ENCODE results near the gene APOL4. TPM values are rescaled to one million over a fixed set of nuclear protein-coding genes. Genes with fewer than 3 reads are reported as not detected.
"Not testable (repeated sequence)": the region's sequence is repeated elsewhere in the genome, so short reads cannot be mapped to it uniquely, and the experiment has no call there.

APOL4 gene, protein sequence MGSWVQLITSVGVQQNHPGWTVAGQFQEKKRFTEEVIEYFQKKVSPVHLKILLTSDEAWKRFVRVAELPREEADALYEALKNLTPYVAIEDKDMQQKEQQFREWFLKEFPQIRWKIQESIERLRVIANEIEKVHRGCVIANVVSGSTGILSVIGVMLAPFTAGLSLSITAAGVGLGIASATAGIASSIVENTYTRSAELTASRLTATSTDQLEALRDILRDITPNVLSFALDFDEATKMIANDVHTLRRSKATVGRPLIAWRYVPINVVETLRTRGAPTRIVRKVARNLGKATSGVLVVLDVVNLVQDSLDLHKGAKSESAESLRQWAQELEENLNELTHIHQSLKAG
- under 1 TPM; 0.70 to 0.95 TPM for total RNA-seq

DNA sequence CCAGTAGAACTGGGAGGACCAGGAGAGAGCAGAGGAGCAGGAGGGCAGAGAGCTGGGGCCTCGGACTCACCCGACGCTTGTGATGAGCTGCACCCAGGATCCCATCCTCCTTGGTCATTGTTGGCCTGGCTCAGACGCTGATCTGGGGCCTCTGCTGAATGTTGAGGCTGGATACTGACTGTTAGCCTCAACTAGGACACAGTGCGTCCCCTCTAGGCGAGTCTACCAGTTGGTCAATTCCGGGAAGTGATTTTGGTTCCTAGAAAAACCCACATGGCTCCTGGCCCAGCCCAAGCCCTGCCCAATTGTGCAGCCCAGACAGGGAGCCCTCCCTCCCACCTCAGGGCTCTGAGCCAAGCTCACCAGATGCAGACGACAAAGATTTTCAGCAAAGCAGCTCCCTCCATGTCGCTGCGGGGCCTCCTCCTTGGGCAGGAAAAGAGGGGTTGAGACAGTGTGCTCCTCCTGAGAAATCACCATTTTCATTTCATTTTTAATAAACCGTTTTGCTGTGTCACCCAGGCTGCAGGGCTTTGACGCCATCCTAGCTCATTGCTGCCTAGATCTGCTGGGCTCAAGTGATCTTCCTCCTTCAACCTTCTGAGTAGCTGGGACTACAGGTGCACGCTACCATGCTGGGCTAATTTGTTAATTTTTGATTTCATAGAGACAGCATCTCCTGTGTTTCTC is at the start of gene APOL4:
Gene APOL4, minus strand, starts transcription at position 180 of the 690 bp plus-strand sequence. Its CDS starts 75 bp downstream, at position 105.
- no peak for DNase-seq
- Mint-ChIP-seq H3K4me3 (no peak within 1 kb of the TSS), H3K27me3 (peaks cover 4% of the 10 kb centered on the region), H3K27ac (no peak within 1 kb of the TSS), H3K36me3 (no peaks in the 10 kb centered on the region), H3K4me1 (peaks cover 18% of the 10 kb centered on the region), H3K9me3 (no peaks in the 10 kb centered on the region)

DNA sequence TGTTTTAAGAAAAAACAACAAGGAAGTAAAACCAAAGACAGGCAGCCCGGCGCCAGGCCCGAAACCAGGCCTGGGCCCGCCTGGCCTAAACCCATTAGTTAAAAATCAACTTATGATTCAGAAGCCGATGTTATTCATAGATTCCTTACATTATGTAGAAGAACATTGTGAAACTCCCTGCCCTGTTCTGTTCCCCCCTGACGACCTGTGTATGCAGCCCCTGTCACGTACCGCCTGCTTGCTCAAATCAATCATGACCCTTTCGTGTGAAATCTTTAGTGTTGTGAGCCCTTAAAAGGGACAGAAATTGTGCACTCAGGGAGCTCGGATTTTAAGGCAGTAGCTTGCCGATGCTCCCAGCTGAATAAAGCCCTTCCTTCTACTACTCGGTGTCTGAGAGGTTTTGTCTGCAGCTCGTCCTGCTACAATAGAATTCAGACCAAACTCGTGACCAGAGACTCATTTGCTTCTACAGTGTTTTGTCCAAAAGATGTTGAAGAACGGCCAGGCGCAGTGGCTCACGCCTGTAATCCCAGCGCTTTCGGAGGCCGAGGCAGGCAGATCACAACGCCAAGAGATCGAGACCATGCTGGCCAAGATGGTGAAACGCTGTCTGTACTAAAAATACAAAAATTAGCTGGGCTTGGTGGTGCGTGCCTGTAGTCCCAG is 48.8 kb upstream of the APOL4 start:
- H3K4me1 Mint-ChIP-seq = peaks cover 21% of the 10 kb centered on the region
- not testable (repeated sequence) for DNase-seq, H3K9me3 Mint-ChIP-seq, H3K36me3 Mint-ChIP-seq, H3K4me3 Mint-ChIP-seq, H3K27me3 Mint-ChIP-seq, H3K27ac Mint-ChIP-seq

DNA sequence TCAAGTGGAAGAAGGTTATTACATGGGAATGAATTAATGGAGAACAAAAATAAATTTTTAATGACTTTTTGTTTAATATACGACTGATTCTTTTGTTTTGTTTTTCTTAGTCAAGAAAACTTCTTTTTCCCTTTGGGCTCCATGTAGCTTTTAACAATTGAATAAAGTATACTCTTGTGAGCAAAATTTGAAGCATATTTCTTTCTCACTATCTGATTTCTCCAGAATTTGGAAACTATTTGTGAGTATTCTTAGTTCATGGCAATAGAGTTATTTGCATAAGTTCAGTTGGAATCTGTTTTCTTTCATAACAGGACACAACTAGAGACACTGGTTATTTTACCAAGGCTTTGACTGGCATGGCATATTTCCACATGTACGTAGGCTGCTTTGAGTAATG is 47.6 kb upstream of the APOL4 start:
- no peak overlapping the region for H3K4me3 Mint-ChIP-seq
- peaks cover 5% of the 10 kb centered on the region for H3K9me3 Mint-ChIP-seq
- H3K4me1 Mint-ChIP-seq = peaks cover 11% of the 10 kb centered on the region
- no peak for DNase-seq
- H3K27me3 Mint-ChIP-seq = no peaks in the 10 kb centered on the region
- no peak overlapping the region for H3K27ac Mint-ChIP-seq
- peaks cover 3% of the 10 kb centered on the region for H3K36me3 Mint-ChIP-seq

DNA sequence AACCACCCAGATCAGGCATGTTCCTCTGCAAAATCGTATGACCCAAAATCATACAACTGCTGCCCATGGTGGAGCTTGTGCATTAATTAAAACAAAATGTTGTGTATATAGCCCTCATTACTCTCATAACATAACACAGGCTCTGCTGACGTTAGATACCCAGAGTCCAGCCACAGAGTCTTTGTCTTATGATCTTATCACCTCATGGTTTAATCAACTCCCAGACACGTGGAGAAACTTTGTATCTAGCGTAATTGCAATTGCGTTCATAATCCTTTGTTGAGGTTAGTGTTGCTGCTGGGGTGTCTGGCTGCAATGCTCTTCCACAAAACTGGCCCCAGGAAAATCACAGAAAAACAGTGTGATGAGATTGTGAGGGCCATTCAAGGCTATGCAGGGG is 46.3 kb upstream of the APOL4 start:
- H3K36me3 Mint-ChIP-seq = no peaks in the 10 kb centered on the region
- H3K4me3 Mint-ChIP-seq = no peak overlapping the region
- H3K27ac Mint-ChIP-seq = no peak overlapping the region
- peaks cover 5% of the 10 kb centered on the region for H3K4me1 Mint-ChIP-seq
- H3K27me3 Mint-ChIP-seq = no peaks in the 10 kb centered on the region
- peaks cover 5% of the 10 kb centered on the region for H3K9me3 Mint-ChIP-seq
- no peak for DNase-seq

DNA sequence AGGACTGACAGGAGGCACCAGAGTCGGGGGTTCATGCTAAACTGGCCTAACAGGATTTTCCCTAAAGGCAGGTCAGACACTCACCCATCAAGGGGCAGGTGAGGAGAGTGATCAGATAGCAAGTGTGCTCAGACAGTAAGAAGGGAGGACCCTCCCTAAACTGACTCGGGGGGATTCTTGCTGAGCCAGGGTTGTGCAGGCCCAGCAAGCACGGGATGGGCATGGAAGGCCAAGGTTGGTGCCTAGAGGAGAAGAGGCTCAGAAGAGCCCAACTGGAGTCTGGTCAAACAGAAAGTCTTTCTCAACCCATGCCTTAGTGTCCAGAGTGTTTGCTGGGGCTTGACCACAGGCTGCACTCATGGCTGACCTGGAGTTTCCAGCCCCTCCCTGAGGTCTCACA is 45.1 kb upstream of the APOL4 start:
- no peaks in the 10 kb centered on the region for H3K27me3 Mint-ChIP-seq
- H3K36me3 Mint-ChIP-seq = no peaks in the 10 kb centered on the region
- H3K4me1 Mint-ChIP-seq = no peaks in the 10 kb centered on the region
- DNase-seq = no peak
- no peak overlapping the region for H3K27ac Mint-ChIP-seq
- peaks cover 10% of the 10 kb centered on the region for H3K9me3 Mint-ChIP-seq
- H3K4me3 Mint-ChIP-seq = no peak overlapping the region

DNA sequence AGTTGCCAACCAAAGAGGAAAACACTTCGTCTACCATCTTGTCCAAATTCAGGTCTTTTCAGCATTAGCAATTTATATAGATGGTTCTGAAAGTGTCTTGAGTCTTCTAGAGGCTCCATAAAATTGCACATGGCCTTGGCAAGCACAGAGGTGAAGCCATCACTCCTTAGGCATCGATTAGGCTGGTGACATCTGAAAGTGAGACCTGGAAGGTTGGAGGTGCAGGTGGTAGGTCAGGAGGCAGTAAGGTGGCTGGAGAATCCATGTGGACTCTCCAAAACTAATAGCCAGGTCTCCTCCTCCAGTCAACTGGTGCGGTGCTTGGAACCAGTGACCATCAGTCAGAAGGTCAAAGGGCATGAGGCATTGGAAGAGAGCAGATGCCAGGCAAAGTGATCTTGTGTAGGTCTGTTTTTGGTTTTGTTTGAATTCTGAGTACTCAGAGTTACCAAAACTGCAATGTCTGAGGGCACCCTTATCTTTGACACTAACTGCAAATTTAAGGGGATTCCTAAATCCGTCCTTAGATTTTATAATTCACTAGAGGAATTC is 44.3 kb upstream of the APOL4 start:
- Mint-ChIP-seq H3K27ac (no peak overlapping the region), H3K36me3 (no peaks in the 10 kb centered on the region), H3K9me3 (peaks cover 10% of the 10 kb centered on the region), H3K4me3 (no peak overlapping the region), H3K27me3 (no peaks in the 10 kb centered on the region), H3K4me1 (no peaks in the 10 kb centered on the region)
- no peak for DNase-seq

DNA sequence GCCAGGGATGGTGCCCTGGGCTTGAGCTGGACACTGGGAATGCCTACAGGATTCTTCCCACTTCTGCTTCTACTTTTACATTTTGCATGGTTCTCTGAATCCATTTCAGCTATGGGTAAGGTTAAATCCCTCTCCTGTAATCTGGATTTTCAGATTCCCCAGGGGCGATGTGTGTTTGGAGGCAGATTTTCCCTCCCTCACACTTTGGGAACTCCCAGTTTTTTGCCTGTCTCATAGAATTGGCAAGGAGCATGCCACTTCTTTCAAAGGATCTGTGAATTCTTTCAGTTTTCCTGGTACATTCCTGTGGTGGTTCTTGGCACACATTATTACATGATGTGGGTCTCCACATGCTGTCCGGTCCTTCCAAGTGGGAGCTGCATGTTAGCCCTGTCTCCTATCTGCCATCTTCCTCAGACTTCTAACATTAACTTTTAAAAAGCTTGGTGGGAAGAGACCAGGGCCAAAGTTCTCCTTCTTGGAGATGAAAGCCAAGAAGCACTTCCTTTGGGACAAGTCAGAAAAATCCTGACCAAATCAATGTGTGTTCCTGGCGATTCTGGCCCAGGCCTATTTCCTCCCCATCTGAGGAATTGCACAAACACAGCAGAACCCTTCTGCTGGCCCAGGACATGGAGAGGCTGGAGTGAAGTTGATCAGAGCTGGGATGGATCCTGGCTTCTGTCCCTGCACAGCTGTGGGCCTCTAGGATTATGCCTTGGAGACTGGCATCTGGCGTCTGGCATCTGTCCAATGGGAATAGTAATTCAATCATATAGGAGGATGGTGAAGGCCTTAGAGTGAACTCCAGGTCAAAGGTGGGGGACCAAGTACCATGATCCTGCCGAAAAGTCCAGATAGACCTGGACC is 43.1 kb upstream of the APOL4 start:
- Mint-ChIP-seq H3K4me3 (no peak overlapping the region), H3K4me1 (peaks cover 3% of the 10 kb centered on the region), H3K36me3 (no peaks in the 10 kb centered on the region), H3K9me3 (peaks cover 10% of the 10 kb centered on the region), H3K27ac (no peak overlapping the region), H3K27me3 (no peaks in the 10 kb centered on the region)
- no peak for DNase-seq

DNA sequence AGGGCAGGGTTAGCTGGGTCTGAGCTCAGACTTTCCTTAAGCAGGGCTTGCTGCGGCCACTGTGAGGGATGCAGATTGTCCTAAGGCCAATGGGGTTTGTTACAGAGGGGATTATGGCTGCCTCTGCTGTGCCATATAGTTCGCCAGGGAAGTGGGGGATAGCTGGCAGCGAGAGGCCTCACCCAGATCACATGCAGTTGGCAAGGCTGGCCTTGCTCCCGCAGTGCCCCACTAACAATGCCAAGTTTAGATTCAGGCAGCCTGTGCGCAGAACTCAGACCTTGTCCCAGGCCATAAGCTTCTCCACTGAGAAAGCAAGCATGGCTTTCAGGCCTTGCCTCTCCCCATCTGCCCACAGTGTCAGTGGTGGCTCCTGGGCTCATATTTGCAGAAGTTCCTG is 42.4 kb upstream of the APOL4 start:
- peaks cover 8% of the 10 kb centered on the region for H3K9me3 Mint-ChIP-seq
- peaks cover 4% of the 10 kb centered on the region for H3K36me3 Mint-ChIP-seq
- H3K4me1 Mint-ChIP-seq = peaks cover 10% of the 10 kb centered on the region
- no peak for DNase-seq
- no peaks in the 10 kb centered on the region for H3K27me3 Mint-ChIP-seq
- H3K27ac Mint-ChIP-seq = no peak overlapping the region
- no peak overlapping the region for H3K4me3 Mint-ChIP-seq

DNA sequence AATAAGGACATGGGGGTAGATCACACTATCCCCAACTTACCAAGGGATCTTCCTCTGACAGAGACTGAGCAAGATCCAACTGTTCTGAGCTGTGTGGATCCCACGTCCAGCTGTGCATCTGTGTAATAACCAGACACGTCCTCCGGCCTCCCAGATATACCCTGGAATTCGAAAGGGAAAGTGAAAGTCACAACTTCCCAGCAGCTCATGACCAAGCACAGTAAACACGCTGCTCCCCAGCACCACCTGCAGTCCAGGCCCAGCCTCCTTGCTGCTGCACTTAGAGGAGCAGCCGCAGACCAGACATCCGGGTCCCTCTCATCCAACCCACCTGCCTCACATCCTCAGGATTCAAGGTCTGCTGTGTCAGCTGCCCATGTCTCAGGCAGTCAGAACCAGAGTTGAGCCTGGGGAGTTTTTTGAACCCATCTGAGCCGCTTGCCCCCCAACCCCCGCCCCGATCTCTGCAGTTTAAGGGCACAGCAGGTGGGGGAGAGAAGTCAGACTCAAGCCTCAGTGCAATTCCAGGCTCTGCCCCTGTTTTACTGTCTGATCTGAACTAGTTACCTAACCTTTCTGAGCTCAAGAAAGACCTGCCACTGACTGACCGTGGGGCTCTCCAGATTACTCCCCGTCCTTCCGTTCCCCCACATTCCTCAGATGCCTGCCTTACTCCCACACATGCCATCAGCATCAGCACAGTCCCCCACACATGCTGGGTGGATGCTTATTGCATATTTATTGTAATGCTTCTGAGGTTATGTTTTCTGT is 38.0 kb upstream of the APOL4 start, which contains the start of gene APOL2:
Gene APOL2, minus strand, starts transcription at position 127 of the 771 bp plus-strand sequence. CDS start 6,365 bp downstream, outside the sequence.
- Mint-ChIP-seq H3K27ac (peak within 1 kb of the TSS; percentile 97), H3K9me3 (peaks cover 7% of the 10 kb centered on the region), H3K4me1 (peaks cover 43% of the 10 kb centered on the region), H3K4me3 (peak within 1 kb of the TSS; percentile 86), H3K36me3 (peaks cover 44% of the 10 kb centered on the region), H3K27me3 (no peaks in the 10 kb centered on the region)
- peak; percentile 81 for DNase-seq

DNA sequence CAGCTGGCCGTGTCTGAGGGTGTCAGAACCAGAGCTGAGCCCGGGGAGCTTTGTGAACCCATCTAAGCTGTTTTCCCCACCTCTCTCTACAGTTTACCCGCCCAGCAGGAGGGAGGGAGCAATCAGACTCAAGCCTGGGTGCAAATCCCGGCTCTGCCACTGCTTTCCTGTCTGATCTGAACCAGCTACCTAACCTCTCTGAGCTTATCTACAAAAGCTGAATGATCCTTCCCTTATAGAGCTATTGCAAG is 37.5 kb upstream of the APOL4 start:
- peaks cover 7% of the 10 kb centered on the region for H3K9me3 Mint-ChIP-seq
- H3K27me3 Mint-ChIP-seq = no peaks in the 10 kb centered on the region
- H3K36me3 Mint-ChIP-seq = peaks cover 49% of the 10 kb centered on the region
- peak overlapping the region; percentile 97 for H3K27ac Mint-ChIP-seq
- peaks cover 48% of the 10 kb centered on the region for H3K4me1 Mint-ChIP-seq
- DNase-seq = no peak
- H3K4me3 Mint-ChIP-seq = peak overlapping the region; percentile 86

DNA sequence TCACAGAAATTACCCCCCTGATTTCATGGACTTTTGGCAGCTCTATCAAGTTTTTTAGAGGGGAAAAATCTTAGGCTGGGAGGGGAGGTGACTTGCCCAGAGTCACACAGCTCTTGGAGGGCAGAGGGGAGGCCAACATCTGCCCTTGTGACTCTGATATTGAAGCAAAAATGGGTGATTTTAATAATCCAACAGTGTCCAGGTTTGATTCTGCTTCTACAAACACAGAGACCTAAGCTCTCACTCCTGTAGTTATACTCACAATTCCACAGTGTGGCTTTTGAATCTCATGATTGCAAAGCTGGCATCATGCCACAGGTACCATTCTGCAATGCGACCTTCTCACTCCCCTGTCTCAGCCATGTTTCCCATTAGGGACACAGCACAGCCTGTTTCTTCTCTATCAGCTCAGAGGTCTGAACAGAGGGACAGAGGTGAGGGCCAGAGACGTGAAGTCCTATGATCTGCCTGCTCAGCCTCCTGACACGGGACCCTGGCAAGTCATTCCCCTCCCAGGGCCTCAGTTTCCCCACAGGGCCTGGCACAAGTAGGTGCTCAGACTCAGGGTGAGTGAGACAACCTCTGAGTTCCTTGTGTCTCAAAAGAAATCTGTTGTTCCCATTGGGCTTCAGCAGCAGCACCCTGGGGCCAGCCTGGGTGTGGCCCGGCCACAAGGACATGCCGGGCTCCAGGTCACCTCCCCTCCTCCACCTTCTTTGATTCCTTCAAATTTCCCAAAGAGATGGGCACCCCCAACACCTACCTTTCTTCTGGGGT is 37.0 kb upstream of the APOL4 start:
- Mint-ChIP-seq H3K36me3 (peaks cover 52% of the 10 kb centered on the region), H3K9me3 (peaks cover 7% of the 10 kb centered on the region), H3K4me1 (peaks cover 53% of the 10 kb centered on the region), H3K4me3 (peak overlapping the region; percentile 86), H3K27ac (peak overlapping the region; percentile 97), H3K27me3 (no peaks in the 10 kb centered on the region)
- DNase-seq = no peak

DNA sequence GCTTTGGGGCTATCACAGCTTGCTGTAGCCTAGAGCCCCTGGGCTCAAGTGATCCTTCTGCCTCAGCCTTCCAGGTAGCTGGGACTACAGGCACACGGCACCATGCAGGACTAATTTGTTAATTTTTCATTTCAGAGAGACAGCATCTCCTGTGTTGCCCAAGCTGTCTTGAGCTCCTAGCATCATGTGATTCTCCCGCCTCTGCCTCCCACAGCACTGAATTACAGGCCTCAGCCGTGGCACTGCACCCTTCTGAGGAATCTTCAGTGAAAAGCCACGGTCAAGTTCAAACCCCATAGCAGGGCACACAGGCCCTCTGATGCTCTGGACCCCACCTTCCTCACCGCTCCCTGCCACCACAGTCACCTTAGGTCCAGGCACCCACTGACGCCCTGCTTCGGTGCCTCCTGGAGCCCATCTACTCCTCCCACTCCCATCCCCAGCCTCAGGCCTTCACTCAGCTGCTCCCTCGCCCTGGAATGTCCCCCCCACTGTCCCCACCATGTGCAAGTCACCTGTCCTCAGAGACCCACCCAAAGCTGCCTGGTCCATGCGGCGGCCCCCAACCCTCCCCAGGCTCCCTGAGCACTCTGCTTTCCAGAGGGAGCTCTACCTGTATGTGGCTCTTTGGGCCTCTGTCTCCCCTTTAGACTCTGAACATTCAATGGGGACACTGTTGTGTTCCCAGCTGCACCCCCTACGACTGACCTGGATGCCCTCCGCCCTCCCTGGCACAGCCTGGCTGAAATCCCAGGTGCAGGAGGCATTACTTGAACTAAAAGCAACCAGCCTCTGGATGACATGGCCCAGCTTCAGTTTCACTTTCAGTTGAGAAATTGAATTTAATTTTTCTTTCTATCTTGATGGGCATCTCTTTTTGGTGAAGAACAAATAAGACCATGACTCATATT is 36.1 kb upstream of the APOL4 start:
- Mint-ChIP-seq H3K9me3 (peaks cover 6% of the 10 kb centered on the region), H3K27me3 (no peaks in the 10 kb centered on the region), H3K4me3 (peak overlapping the region; percentile 86), H3K27ac (peak overlapping the region; percentile 97), H3K4me1 (peaks cover 55% of the 10 kb centered on the region), H3K36me3 (peaks cover 52% of the 10 kb centered on the region)
- DNase-seq = no peak
